NCI-H748 (cell line): ENCODE data around the gene NR1D2.

Experiments
- DNase-seq: peaks from one replicate; lab custom pipeline; 2025; ENCODE audit not compliant: unreplicated experiment; lab: John Stamatoyannopoulos, UW

Gene NR1D2

DNA sequence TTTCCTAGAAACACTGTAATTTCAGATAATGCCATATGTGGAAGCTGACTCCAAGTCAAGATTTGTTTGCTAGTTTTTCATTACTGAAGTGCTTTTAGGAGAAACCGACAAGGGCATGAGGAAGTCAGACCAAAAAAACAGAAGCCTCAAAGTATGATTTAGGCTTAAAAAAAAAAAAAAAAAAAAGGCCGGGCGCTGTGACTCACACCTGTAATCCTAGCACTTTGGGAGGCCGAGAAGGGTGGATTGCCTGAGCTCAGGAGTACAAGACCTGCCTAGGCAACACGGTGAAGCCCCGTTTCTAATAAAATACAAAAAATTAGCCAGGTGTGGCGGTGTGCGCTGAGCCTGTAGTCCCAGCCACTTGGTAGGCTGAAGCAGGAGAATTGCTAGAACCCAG, 16.6 kb upstream of the NR1D2 start:
- DNase-seq = no peak

DNA sequence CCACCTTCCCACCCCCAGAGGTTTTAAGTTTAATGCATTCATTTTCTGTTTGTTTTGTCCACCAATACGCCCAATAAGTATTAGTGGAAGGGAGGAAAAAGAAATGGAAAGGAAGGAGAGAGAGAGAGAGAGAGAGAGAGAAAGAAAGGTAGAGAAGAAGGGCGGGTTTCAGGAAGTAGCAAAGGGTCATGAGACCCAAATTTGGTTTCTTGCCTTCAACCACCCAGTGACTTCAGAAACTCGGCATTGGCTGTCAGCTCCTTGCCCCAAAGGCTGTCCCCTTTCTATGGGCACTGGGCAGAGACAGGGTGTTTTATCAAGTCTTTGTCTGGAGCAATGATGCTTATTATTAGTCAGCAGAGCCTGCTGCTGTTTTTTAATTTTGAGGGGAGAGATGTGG, 13.5 kb upstream of the NR1D2 start:
- DNase-seq = no peak

DNA sequence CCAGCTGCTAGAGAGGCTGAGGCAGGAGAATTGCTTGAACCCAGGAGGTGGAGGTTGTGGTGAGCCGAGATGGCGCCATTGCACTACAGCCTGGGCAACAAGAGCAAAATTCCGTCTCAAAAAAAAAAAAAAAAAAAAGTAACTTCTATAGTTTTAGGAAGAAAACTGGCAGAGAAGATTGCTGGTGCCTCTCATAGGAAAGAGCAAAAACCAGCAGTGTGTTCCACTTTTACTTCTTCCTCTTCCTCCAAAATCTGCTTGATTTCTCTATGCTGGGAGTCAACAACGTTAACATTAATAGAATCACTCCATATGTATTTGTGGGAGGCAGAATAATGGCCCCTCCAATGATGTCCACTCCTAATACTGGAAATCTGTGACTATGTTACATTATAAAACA, 12.5 kb upstream of the NR1D2 start:
- no peak for DNase-seq

DNA sequence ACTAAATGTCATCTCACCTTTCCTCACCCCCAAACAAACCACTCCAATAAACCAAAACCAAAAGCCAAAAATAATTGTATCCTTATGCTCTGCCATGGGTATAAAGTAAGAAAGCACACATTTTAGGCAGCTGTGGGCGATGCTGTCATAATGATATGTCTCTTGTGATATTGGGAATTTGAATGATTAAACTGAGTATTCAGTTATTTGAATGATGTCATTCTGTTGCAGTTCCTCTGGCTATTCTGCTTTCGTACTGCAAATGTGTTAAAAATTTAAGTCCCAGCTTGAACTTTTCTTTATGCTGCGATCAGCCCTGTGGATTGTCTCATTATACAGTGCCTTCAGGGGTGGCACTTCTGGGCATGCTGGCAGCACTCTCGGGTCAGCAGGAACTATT, 10.8 kb upstream of the NR1D2 start:
- DNase-seq = no peak

DNA sequence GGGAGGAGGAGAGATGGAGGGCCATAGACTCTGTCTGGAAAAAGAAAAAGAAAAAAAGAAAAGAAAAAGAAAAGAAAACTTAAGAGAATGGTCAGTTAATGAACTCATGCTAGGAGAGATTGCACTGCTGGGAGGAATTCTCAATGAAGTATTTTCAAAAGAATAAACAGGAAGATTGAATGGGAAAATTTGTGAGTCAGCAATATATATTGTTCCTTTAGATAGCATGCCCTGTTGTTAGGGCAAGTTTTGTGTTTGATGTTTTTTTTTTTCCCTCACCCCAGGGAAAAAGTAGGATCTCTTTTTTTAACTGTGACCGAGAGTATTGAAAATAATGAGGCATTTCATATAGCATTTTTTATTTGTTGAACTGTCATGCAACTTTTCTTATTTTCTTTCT, 7.8 kb upstream of the NR1D2 start:
- no peak for DNase-seq

DNA sequence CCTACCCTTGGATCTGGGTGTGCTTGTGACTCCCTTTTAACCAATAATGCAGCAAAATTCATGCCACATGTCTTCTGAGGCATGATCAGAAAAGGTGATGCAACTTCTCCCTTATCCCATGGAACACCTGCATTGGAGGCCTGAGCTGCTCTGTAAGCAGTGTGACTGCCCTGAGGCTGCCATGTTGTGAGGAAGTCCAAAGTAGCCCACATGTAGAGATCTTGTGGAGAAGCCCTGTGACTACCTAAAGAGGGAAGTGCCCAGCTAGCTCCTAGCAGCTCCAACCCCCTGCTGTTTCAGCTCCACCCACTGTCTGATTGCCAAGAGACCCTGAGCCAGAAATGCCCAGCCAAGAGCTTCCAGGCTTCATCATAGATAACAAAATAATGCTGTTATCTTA, 6.4 kb upstream of the NR1D2 start:
- no peak for DNase-seq

DNA sequence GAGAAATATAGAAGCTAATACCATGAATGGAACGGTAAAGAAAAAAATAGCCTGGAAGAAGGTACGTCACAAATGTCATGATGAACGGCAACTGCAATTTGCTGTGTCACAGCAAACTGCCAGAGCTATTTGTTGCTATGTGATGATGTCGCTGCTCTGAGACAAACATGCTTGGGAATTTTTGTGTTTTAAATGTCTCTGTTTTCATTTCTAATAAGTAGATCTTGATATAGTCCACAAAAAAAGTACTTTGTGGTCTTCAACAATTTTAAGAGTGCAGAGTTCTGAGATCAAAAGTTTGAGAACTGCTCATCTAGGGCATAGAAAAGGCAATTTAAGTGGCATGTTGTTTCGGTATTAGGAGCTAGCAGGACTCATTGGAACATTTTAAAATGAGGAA, 4.3 kb upstream of the NR1D2 start:
- DNase-seq = no peak

DNA sequence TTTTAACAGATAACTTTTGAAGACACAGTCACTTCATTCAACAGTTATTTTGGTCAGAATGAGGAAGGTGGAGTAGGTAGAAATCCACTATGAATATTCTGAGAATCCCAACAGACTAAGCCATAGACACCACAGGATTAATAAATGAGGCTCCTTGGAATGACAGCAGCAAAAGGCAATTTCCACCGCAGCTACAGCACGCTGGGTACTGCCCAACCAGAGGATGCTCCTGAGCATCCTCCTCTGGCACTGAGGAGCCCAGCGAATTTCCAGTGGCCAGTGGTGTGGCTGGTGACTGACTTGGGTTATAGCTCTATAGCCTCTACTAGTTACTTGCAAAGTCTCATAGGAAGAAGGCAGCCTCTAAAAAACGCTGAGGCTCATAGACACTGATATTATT, 3.6 kb upstream of the NR1D2 start:
- DNase-seq = no peak

DNA sequence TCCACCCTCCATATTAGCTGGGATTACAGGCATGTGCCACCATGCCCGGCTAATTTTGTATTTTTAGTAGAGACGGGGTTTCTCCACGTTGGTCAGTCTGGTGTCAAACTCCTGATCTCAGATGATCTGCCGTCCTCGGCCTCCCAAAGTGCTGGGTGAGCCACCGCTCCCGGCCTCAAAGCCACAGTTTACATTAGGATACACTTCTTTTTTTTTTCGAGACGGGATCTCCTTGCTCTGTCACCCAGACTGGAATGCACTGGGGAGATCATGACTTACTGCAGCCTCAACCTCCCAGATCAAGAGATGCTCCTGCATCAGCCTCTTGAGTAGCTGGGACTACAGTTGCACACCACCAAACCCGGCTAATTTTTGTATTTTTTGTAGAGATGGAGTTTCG, 2.5 kb upstream of the NR1D2 start:
- DNase-seq = no peak

DNA sequence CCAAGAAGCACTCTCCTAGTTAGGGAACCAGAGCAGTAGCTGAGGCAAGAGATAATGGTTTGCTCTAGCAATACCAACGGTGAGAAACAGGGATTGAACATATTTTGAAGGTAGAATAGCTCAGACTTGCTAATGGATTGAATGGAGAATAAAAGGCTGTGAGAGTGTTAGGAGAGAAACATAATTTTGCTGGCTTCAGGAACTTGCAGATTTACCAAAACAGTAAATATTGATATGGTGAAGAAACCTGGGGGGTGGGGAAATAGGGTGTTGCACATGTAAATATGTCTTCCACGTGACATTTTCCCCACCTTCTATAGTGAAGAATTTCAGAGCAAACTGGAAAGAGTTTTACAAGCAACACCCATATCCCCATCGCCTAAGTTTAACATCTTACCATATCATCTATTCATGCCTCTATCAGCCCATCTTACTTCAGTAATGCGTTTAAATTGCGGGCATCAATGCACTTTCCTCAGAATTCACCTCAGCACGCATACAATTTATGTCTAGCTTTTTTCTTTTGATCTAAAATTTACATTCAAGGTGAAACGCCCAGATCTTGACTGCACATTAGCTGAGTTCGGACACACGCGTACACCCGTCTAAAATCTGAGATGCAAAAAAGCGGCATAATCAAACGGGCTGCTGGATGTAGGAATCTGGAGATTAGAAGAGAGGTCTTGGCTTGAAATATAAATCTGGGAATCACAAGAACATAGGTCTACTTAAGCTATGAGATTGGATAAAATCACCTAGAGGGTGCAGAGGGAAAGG, 891 bp upstream of the NR1D2 start:
- peak; percentile 27 for DNase-seq

DNA sequence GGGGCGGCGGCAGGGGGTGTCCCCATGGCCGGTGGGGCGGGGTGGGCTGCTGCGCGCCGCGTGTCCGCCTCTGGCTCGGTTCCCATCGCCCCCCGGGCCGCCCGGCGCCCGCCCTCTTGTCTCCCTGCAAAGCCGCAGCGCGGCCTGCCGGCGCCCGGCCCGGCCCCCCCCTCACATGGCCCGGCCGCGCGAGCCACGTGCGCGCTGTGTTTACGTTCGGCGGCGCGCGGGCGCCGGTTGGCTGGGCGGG, 502 bp downstream of the NR1D2 start:
- DNase-seq = no peak

DNA sequence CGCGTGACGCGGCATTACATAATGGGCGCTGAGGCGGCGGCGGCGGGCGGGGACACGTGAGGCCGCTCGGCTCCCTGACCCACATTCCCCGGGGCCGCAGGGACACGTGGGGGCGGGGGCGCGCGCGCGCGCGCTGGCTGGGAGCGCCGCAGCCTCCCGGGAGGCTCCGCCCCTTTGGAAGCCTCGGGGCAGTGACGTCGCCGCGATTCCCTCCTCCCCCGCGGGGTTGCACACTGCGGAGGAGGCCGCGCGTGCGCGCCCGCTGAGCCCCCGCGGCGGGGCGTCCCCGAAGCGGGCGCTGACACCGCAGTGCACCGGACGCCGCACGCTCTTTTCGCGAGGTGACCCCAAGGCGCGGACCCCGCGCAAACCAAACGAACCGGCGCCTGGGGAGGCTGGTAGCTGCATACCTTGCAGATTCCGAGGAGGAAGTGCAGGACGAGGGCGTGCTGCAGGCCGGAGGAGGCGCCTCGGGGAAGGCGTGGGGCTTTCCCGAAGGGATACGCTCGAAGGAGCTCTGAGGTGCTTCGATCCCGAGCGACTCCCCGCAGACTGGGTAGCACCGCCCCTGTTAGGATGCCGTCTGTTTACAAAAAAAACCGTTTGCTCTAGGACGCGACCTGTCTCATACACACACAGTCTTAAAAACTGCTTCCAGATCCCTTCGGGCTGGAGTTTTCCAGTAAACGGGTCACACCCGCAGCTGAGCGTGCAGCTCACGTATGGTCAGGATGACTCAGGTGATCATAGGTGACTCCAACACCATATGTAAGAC, 1.0 kb downstream of the NR1D2 start:
- DNase-seq = peak; percentile 95

DNA sequence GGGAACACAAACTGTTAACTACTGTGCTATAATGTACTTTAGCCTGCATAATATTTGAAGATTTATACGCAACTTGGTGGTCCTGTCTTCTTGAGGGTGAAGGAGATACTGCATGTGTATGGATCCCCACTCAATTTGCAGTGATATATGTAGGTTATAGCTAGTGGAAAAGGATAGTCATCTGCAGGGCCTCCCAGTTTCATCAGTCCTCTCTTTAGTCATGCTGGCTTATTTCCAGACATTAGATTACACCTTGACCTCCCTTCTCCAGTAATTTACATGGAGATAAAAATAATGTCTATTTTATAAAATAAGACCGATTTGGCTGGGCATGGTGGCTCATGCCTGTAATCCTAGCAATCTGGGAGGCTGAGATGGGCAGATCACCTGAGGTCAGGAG, 3.7 kb downstream of the NR1D2 start:
- DNase-seq = no peak

DNA sequence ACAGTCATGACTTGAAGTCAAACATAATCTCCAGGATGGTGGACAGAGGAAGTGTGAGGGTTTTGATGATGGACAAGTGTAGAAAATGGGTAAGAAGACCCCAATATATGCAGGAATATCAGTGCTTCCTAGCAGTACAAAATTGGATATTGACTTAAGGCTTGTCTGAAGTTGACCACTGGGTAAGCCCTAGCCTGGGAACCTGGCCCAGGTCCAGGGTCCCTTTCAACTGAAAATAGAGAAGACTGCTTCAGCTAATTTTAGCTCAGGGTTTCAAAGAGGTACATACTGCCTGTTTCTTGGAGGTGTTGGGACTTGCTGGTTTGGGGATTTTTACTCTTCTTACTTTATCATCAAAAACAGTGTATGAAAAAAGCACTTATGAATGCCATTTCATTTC, 4.7 kb downstream of the NR1D2 start:
- DNase-seq = peak; percentile 34

DNA sequence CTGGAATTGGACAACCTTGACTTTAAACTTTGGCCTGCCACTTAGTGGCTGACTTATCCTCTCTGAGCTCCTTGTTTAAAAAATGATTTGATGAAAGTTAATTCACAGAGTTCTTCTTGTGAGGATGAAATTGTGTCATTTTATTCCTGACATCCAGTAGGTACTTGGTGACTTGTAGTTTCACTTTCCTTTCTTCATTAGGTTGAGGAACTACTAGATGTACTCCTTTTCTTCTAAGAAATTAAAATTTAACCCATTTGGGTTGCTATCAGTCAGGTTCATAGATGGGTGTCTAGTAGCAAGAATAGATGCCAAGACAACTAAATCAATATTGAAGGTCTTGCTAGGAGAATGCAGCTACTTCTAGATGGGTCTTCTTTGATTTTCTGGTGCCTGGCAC, 5.2 kb downstream of the NR1D2 start:
- DNase-seq = no peak

DNA sequence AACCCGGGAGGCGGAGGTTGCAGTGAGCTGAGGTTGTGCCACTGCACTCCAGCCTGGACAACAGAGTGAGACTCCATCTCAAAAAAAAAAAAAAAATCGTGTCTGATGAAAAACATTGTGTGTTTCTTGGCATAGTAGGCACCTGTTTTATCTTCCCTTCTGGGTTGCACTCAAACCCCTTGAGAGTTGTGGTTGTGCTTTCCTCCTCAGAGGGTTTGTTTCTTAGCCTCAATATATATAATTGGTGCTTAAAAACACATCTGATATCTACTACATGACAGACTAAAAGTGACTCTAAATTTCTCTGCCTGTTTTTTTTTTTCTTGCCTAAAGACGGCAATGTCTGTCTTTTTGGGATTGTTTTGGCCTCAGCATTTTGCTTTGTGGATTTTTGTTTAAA, 7.6 kb downstream of the NR1D2 start:
- no peak for DNase-seq

DNA sequence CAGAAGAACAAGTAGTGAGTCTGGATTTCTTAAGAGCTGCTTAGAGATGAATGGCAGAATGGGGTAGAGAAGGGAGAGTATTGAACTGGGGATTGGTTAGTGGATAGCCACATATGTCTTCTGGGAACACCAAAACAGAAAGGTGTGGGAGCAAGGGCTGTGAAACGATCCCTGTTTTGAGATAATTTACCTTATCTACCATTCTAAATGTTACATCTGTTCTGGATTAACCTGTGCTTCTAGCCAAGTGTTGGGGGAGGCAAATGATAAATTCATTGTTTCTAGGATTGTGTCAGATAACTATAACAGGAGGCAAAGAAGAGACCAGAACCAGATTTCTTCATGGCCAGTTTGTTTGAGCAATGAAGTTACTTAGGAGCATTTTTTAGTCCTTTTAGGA, 8.4 kb downstream of the NR1D2 start:
- DNase-seq = no peak

DNA sequence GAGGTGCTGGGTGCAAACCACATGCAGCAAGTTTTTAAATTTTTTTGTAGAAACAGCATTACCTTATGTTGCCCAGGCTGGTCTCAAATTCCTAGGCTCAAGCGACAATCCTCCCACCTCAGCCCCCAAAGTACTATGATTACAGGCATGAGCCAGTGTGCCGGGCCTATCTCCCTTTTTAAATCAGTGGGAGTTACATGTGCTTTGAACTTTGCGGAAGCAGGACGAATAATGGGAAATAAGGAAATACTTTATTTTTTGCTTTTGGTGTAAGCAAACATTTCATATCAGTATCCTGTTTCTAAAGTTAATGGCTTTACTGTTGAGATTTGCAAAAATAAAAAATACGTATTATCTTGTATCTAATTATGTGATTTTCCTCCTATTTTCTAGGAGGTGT, 9.1 kb downstream of the NR1D2 start:
- DNase-seq = no peak

DNA sequence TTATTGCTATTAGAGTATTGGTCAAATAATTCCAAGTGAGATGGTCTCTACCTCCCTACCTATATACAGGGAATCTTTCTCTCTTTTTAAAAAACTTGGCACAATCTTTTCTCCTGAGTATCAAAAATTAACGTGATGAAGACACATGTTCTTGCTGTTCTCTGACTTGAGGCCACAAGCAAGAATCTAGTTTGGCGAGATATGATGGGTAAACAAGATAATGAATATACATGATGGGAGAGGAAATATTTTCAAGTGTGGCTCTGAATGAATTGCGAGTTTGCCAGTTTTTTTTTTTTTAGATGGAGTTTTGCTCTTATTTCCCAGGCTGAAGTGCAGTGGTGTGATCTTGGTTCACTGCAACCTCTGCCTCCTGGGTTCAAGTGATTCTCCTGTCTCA, 11.6 kb downstream of the NR1D2 start:
- DNase-seq = no peak

DNA sequence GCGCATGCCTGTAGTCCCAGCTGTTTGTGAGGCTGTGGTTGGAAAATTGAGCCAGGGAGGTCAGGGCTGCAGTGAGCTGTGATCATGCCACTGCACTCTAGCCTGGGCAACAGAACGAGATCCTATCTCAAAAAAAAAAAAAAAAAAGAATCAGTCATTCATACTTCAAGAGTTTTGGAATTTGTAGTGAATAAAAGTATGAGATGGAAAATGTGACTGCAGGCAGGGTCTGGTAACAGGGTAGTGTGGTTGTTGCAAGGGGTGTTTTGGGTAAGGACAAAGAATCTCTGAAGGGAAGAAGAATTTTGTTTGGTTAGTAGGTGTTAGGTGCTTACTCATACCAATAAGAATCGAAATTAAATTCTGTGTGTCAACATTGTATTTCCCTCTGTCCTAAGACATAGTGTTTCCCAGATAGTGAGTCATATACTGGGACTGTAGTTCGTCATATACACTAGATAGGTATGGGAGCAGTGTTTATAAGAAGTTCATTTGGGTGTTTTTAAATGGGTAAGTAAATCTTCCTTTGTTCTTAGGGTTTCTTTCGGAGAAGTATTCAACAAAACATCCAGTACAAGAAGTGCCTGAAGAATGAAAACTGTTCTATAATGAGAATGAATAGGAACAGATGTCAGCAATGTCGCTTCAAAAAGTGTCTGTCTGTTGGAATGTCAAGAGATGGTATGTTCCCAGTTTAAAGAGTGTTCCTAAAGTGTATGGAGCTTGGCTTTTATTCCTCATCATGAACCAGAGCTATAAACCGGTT, 14.2 kb downstream of the NR1D2 start:
- DNase-seq = no peak

DNA sequence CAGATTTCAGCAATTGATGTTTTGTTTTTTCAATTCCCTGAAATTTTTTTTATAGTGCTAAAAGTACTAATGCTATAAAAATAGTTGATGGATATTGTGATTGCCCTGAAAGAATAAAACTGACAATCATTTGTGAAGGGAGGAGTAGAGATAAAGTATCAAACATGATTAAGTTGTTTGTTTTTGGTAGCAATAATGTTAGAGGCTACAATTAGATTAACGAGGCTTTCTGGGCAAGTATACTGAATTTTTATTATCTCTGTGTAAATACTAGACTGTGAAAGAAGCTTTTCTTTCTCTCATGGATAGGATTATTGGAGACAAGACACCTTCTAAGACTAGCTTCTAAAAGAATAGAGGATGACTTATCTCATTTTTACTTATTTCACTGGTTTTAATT, 15.6 kb downstream of the NR1D2 start:
- peak; percentile 67 for DNase-seq

DNA sequence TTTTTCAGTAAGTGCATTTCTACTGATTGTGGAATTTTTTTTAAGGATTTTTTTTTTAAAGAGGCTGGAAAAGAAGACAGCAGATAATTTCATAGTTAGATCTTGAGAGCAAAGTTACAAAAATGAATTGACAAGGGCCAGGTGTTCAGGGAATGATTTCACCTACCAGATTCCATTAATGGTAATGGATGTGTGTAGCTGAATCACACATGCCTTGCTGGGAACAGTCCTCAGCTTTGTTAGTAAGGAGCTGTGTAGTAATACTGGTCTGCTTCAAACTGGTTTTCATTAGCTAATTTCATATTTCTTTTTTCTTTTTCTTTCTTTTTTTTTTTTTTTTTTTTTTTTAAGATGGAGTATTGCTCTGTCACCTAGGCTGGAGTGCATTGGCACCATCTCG, 16.0 kb downstream of the NR1D2 start:
- peak; percentile 20 for DNase-seq
